Esophagus squamous epithelium (tissue), 4 donors: ENCODE measurements around the gene NR1D1.

Experiments
- POLR2A ChIP-seq, 4 donors: fragments of 450-650 bp; IDR thresholded peaks; one replicate each; pipeline ENCODE4 v1.6.1; 2017; ENCODE audit warnings: antibody characterized with exemption in 4 of 4, mild to moderate bottlenecking in 4 of 4, moderate library complexity in 3 of 4
- TF ChIP-seq, protein P1 (sequence below), 6 experiments: fragments of 450-650 bp in 4 of 6; fragments of 200-600 bp in 2 of 6; sonication (generic) in 2 of 6; IDR thresholded peaks; one replicate each; pipeline ENCODE4 v1.5.1; 2016 to 2019; ENCODE audit warnings: antibody characterized with exemption in 6 of 6, mild to moderate bottlenecking in 4 of 6, moderate library complexity in 4 of 6

DNA sequence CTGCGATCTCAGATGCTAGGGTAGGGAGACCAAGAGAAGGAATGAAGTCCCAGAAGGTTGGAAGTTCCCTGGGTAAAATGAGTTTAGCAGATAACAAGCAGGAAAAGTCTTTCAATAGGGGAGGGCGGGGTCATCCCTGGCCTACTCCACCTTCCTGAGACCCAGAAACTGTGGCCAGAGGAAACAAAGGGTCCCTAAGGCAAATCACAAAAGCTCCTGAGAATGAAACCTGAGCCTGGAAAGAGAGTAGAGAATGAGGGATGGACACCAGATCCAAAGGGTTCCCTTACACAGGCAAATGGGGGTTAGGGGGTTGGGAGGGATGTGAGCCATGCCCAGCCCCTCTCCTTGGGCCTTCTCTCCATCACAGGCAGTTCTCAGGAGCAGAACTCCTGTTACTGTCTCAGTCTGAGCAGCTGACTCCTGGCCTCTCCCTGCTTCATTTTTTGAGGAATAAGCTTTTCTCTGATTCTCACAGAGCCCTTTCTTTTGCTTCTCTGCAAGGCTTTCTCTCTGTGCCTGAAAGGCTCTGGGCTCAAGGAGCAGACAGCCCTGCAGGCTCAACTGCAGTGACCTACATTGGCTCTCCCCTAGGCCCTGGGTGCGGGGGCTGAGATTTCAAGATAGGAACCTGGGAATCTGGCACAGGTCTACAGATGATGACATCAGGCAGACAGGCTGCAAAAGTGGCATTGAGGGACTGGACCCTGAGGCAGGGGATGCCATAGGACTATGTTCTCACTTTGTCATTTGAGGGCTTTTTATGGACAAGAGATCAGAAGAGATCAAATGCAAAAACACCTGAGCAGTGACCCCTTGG lies 9.8 kb upstream of the NR1D1 start:
- TF ChIP-seq, protein P1, sequence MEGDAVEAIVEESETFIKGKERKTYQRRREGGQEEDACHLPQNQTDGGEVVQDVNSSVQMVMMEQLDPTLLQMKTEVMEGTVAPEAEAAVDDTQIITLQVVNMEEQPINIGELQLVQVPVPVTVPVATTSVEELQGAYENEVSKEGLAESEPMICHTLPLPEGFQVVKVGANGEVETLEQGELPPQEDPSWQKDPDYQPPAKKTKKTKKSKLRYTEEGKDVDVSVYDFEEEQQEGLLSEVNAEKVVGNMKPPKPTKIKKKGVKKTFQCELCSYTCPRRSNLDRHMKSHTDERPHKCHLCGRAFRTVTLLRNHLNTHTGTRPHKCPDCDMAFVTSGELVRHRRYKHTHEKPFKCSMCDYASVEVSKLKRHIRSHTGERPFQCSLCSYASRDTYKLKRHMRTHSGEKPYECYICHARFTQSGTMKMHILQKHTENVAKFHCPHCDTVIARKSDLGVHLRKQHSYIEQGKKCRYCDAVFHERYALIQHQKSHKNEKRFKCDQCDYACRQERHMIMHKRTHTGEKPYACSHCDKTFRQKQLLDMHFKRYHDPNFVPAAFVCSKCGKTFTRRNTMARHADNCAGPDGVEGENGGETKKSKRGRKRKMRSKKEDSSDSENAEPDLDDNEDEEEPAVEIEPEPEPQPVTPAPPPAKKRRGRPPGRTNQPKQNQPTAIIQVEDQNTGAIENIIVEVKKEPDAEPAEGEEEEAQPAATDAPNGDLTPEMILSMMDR (IDR thresholded peaks at IDR 0.05), result no peak
- TF ChIP-seq POLR2A (IDR thresholded peaks at IDR 0.05), result no peak
